GM18508 (cell line): ENCODE results near the gene SYNPR.

Experiments used
- ATAC-seq: cut with Tn5 transposase; IDR thresholded peaks from one replicate; pipeline ENCODE4 v1.9.1; 2021; ENCODE audit warnings: moderate number of reproducible peaks; ENCODE audit not compliant: insufficient read depth, unreplicated experiment

Gene SYNPR

DNA sequence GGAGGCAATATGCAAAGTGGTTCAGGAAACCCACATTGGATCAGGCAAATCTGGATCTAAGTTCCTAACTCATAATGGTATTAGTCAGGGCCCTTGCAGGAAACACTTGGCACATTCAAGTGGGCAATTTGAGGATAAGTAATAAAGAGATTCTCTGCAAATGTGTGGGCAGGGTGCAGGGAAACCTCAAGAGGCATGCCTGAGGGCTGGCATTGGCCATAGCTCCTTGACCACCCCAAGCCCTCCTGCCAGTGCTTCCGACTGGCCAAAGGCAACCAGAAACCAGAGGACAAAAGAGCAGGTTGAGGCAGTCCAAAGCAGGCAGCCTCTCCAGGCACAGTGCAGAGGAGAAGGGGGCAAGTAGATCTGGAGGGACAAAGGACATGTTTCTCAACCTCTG is 243.5 kb downstream of the SYNPR start:
- no peak for ATAC-seq

DNA sequence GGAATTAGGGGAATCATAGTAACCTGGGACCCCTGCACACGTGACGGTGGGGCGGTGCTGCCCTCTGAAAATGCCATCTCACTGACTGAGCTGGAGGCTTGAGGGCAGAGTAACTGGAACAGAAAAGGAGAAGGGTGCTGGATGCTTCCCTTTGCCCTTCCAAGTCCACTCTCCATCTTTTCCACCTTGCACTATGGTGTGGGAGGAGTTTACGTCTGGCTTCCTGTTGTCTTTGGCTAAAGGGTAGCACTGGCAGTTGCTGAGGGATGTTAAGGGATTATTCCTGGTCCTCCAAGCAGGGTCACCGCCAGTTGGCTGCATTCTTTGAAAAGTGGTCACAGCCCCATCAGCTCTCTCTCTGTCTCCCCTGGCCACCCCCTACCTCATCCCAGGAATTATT is 245.0 kb downstream of the SYNPR start:
- no peak for ATAC-seq

- no peak for ATAC-seq
Measured at GRCh38 chr3:63528325-63529000, 250.4 kb downstream of the SYNPR start.

GRCh38 chr3:63532521-63532920 is 254.4 kb downstream of the SYNPR start:
- ATAC-seq = no peak

GRCh38 chr3:63538919-63539318 is 260.8 kb downstream of the SYNPR start:
- no peak for ATAC-seq

GRCh38 chr3:63555767-63556166 is 277.7 kb downstream of the SYNPR start:
- no peak for ATAC-seq

DNA sequence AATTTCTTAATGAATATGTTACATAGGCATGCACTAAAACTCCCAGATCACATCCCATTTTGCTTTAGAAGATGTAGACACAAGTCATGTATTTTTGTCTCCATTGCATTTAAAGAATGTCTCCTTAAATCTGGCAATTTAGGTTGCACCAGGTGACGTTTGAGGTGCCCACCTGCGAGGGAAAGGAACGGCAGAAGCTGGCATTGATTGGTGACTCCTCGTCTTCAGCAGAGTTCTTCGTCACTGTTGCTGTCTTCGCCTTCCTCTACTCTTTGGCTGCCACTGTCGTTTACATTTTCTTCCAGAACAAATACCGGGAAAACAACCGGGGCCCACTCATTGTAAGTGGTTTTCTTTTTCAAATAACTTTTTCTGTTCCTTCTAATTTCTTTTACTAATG is 278.3 kb downstream of the SYNPR start:
- ATAC-seq = no peak

DNA sequence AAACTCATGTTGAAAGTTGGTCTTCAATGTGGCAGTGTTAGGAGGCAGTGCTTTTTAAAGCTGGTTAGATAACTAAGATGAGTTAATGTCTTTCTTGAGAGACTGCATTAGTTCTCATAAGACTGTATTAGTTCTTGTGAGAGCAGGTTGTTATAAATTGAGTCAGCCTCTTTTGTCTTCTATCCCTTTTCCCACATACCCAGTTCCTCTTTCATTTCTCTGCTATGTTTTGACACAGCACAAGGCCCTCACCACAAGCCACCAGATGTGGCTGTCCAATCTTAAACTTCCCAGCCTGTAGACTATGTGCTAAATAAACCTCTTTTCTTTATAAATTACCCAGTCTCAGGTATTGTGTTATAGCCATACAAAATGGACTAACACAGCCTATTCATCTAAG is 279.8 kb downstream of the SYNPR start:
- no peak for ATAC-seq

GRCh38 chr3:63559884-63560283 is 281.8 kb downstream of the SYNPR start:
- no peak for ATAC-seq

DNA sequence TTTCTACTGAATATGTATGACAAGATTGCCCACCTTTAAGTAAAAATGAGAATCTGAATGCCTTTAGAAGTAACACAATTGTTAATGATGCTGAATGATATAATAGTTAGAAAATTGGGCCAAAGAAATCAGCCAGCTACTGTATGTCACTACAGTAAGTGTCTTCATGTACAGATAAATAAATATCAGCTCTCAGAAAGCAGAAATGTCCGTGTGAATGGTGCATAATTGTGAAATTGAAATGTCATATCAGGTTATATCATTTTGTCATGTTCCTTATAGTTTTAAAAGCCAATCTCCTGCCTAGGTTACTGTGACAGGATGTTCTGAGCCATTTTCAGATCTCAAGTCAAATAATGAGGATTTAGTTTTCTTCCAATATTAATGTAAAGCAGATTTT is 283.8 kb downstream of the SYNPR start:
- no peak for ATAC-seq

- ATAC-seq = no peak
Measured at GRCh38 chr3:63562323-63562722, 284.2 kb downstream of the SYNPR start.

DNA sequence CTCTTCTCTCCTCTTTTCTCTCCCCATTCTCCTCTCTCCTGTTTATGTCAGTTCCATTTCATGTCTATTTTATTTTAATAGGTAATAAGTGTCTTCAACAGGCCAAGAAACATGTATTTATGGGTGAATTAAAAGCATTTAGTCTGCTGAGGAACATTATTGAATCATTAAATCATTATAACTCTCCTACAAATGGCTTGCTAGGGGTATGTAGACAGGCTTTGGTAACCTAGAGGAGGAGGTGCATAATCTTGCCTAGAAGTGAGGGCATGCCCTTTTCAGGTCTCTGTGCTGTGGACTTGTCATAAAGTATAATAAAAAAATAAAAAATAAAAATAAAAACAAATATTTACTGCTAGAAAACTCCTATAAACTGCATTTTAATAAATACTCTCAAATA is 285.5 kb downstream of the SYNPR start:
- ATAC-seq = no peak

- no peak for ATAC-seq
Measured at GRCh38 chr3:63565220-63565619, 287.1 kb downstream of the SYNPR start.

DNA sequence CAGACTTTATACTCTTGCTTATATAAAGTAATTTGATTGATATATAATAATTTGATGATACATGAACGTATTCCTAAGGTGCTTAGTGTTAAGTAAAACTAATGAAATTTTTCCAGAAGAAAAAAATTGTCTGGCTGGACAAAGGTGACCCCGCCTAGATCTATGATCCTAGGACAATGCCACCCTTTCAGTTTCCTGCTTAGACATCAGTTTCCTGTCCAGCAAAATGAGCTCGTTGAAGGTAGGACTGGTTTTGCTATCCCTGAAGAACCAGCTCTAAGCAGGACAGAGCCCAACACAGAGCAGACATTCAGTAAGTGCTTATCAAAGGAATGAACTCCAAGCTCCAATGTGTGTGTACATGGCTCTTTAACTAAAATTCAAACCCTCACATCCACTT is 293.6 kb downstream of the SYNPR start:
- no peak for ATAC-seq

GRCh38 chr3:63576846-63577245 is 298.7 kb downstream of the SYNPR start:
- no peak for ATAC-seq

DNA sequence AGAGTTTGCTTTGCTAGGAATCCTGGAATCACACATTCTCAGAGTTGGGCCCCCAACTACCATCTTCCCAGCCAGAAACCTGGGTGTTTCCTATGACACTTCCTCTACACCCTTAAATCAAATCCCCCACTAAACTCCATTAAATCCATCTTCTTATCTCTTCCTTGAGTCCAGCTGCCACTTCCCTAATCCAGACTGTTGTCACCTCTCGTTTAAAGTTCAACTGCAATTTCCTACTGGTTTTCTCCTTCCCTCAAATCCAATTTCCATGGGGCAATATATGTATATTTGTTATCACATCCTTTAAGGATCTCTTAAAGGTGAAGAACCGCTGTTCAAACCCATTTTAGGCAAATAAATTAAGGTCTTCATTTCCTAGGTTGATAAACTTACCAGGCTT is 300.8 kb downstream of the SYNPR start:
- no peak for ATAC-seq

DNA sequence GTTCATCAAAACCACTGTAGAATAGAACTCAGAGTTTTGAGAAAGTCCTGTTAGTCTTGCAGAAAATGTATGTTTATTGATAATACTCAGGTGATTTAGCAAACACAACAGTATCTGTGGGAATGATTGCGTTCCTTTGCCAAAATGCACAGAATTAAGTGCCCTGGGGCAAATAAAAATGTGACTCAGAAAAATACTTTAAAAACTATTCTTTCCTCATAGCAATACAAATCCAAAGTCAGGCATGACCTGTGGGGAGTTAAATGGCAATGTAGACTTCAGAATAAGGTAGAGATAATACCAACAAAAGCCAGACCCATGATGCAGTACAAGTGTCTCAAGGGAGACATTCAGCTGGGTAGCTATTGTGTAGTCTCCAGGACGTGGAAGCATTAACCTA is 302.0 kb downstream of the SYNPR start:
- ATAC-seq = no peak

GRCh38 chr3:63582943-63583500 is 304.9 kb downstream of the SYNPR start:
- no peak for ATAC-seq

- no peak for ATAC-seq
Measured at GRCh38 chr3:63584681-63585080, 306.6 kb downstream of the SYNPR start.

GRCh38 chr3:63585927-63586326 is 307.8 kb downstream of the SYNPR start:
- no peak for ATAC-seq

GRCh38 chr3:63588895-63589294 is 310.8 kb downstream of the SYNPR start:
- ATAC-seq = no peak

DNA sequence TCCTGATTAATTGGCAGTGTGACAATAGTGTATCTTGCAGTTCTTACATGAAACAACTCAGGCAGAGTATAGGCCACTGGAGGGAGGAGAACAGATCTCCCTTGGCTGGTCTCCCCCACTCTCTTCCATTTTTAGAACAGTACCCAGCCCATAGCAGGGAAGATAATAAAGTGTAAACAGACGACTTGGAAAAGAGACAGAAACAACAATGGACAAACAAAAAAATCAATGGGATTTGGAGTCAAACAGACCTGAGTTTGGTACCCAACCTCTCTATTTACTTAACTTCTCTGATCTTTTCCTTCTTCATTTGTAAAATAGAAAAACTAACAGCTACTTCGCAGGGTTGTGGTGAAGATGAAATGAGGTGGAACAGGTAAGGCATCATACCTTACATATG is 315.7 kb downstream of the SYNPR start:
- no peak for ATAC-seq
